Measurements from ENCODE around the gene CSRNP3. TPM values are rescaled to one million over a fixed set of nuclear protein-coding genes. Genes with fewer than 3 reads are reported as not detected.

The CSRNP3 gene
- total RNA-seq, 1 experiment from 2014 or later: 0.41 TPM

DNA sequence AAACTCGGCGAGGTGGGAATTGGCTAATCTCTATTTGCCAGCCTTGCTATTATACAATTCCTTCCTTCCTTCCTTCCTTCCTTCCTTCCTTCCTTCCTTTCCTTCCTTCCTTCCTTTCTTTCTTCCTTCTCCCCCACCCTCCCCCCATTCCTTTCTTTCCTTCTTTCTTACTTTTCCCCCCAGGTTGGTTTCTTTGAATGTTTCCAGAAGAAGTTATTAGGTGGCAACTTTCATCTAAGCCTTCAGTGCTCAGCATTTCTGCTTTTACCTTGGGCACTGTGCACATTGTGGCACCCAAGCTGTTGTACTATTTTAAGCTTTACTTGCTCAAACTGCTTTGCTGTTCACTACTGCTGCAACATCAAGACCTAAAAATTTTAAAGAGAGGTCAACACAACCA is 17.2 kb upstream of the CSRNP3 start:
- H2AFZ ChIP-seq: no peak overlapping the region
- H3K79me2 ChIP-seq (ENCODE audit: low read depth): no peaks in the 10 kb centered on the region
- no TSS peak for BruUV-seq (replicated peaks)
- H3K4me2 ChIP-seq: no peak overlapping the region
- intact Hi-C loops (cut with micrococcal nuclease; ENCODE audit: unreplicated experiment): no loop called here
- ChIA-PET POLR2A (ENCODE audit: unreplicated experiment) (no interaction called here), CTCF (no interaction called here)
- DNase-seq: no peak
- no peaks in the 10 kb centered on the region for H3F3A ChIP-seq (ENCODE audit: insufficient read depth, low read depth)
- TF ChIP-seq, protein P1, sequence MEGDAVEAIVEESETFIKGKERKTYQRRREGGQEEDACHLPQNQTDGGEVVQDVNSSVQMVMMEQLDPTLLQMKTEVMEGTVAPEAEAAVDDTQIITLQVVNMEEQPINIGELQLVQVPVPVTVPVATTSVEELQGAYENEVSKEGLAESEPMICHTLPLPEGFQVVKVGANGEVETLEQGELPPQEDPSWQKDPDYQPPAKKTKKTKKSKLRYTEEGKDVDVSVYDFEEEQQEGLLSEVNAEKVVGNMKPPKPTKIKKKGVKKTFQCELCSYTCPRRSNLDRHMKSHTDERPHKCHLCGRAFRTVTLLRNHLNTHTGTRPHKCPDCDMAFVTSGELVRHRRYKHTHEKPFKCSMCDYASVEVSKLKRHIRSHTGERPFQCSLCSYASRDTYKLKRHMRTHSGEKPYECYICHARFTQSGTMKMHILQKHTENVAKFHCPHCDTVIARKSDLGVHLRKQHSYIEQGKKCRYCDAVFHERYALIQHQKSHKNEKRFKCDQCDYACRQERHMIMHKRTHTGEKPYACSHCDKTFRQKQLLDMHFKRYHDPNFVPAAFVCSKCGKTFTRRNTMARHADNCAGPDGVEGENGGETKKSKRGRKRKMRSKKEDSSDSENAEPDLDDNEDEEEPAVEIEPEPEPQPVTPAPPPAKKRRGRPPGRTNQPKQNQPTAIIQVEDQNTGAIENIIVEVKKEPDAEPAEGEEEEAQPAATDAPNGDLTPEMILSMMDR (conservative IDR thresholded peaks at IDR 0.05): no peak
- TF ChIP-seq EZH2 (IDR thresholded peaks at IDR 0.05; ENCODE audit: low read depth): no peak
- no peaks in the 10 kb centered on the region for H3K36me3 ChIP-seq (ENCODE audit: low read depth)
- no peaks in the 10 kb centered on the region for H3K9me2 ChIP-seq (ENCODE audit: insufficient read depth)
- no peaks in the 10 kb centered on the region for H4K20me1 ChIP-seq (ENCODE audit: insufficient read depth)
- H3K4me1 ChIP-seq (replicated peaks; ENCODE audit: insufficient read depth): no peaks in the 10 kb centered on the region
- H3K9me3 ChIP-seq (ENCODE audit: insufficient read depth, low read depth): no peaks in the 10 kb centered on the region
- H3K27ac ChIP-seq: no peak overlapping the region
- H3K27me3 ChIP-seq (ENCODE audit: insufficient read depth, low read depth): no peaks in the 10 kb centered on the region
- H3K4me3 ChIP-seq: no peak overlapping the region

DNA sequence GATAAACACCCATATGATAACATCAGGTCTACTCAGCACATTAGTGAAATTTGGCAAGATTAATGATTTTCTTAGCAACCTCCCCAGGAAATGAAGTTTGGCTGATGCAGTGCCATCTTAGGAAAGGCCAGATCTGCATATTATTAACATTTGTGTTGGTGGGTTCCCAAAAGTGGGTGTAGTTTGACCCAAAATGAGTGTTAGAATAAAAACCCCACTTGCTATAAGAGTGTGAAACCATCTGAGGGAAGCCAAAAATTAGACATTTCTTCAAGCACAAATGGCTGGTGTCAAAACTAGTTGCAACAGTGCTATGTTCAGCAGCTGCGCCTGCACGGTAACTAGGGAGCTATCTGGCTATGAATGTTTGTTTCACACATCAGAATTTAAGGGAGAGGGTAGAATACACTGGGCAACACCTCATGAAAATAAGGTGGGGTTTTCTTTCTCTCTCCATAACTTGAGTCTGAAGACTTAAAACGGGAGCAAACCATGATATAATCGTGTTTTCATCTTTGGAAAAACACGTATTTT is 15.9 kb upstream of the CSRNP3 start:
- ChIA-PET POLR2A (ENCODE audit: unreplicated experiment) (no interaction called here), CTCF (no interaction called here)
- DNase-seq: no peak
- Histone ChIP-seq H3K9me3 (ENCODE audit: insufficient read depth, low read depth) (no peaks in the 10 kb centered on the region), H2AFZ (no peak overlapping the region), H3K4me3 (no peak overlapping the region), H3F3A (ENCODE audit: insufficient read depth, low read depth) (no peaks in the 10 kb centered on the region), H3K27me3 (ENCODE audit: insufficient read depth, low read depth) (no peaks in the 10 kb centered on the region), H4K20me1 (ENCODE audit: insufficient read depth) (no peaks in the 10 kb centered on the region), H3K9me2 (ENCODE audit: insufficient read depth) (no peaks in the 10 kb centered on the region), H3K79me2 (ENCODE audit: low read depth) (no peaks in the 10 kb centered on the region), H3K27ac (no peak overlapping the region), H3K36me3 (ENCODE audit: low read depth) (no peaks in the 10 kb centered on the region), H3K4me1 (replicated peaks; ENCODE audit: insufficient read depth) (no peaks in the 10 kb centered on the region), H3K4me2 (no peak overlapping the region)
- TF ChIP-seq, protein P1 (conservative IDR thresholded peaks at IDR 0.05): no peak
- no peak for TF ChIP-seq EZH2 (IDR thresholded peaks at IDR 0.05; ENCODE audit: low read depth)
- intact Hi-C loops (cut with micrococcal nuclease; ENCODE audit: unreplicated experiment): no loop called here
- BruUV-seq (replicated peaks): no TSS peak

DNA sequence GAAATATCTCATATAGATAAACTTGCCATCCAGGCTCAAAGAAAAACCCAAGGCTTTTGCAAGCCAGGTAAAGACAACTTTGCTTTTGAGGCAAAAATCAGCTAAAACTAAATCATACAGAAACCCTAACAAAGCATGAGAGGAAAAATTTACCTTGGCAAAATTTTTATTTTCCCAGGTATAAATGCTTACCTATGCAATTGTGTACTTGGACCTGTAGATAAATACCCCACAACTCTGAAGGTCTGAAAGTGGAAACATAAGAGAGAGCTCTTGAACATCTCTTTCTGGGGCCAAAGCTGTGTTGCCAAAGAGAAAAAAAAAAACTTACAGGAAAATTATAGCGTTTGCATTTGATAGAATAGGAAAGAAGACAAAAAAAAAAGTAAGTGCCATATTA is 14.6 kb upstream of the CSRNP3 start:
- no peak overlapping the region for H3K4me3 ChIP-seq
- H3K27me3 ChIP-seq (ENCODE audit: insufficient read depth, low read depth): no peaks in the 10 kb centered on the region
- no peak overlapping the region for H3K4me2 ChIP-seq
- ChIA-PET POLR2A (ENCODE audit: unreplicated experiment) (no interaction called here), CTCF (no interaction called here)
- no peak overlapping the region for H2AFZ ChIP-seq
- intact Hi-C loops (cut with micrococcal nuclease; ENCODE audit: unreplicated experiment): no loop called here
- no peaks in the 10 kb centered on the region for H3F3A ChIP-seq (ENCODE audit: insufficient read depth, low read depth)
- H3K9me2 ChIP-seq (ENCODE audit: insufficient read depth): no peaks in the 10 kb centered on the region
- H3K36me3 ChIP-seq (ENCODE audit: low read depth): no peaks in the 10 kb centered on the region
- no peak overlapping the region for H3K27ac ChIP-seq
- no peak for DNase-seq
- H3K9me3 ChIP-seq (ENCODE audit: insufficient read depth, low read depth): no peaks in the 10 kb centered on the region
- H4K20me1 ChIP-seq (ENCODE audit: insufficient read depth): no peaks in the 10 kb centered on the region
- BruUV-seq (replicated peaks): no TSS peak
- no peaks in the 10 kb centered on the region for H3K4me1 ChIP-seq (replicated peaks; ENCODE audit: insufficient read depth)
- no peaks in the 10 kb centered on the region for H3K79me2 ChIP-seq (ENCODE audit: low read depth)
- TF ChIP-seq, protein P1 (conservative IDR thresholded peaks at IDR 0.05): no peak
- TF ChIP-seq EZH2 (IDR thresholded peaks at IDR 0.05; ENCODE audit: low read depth): no peak
